RPMI8226 (cell line): ENCODE measurements around the gene MACROD2.

ENCODE experiments used
- DNase-seq: peaks from one replicate; pipeline ENCODE4 v3.0.0-alpha.2; 2015

MACROD2 gene

DNA sequence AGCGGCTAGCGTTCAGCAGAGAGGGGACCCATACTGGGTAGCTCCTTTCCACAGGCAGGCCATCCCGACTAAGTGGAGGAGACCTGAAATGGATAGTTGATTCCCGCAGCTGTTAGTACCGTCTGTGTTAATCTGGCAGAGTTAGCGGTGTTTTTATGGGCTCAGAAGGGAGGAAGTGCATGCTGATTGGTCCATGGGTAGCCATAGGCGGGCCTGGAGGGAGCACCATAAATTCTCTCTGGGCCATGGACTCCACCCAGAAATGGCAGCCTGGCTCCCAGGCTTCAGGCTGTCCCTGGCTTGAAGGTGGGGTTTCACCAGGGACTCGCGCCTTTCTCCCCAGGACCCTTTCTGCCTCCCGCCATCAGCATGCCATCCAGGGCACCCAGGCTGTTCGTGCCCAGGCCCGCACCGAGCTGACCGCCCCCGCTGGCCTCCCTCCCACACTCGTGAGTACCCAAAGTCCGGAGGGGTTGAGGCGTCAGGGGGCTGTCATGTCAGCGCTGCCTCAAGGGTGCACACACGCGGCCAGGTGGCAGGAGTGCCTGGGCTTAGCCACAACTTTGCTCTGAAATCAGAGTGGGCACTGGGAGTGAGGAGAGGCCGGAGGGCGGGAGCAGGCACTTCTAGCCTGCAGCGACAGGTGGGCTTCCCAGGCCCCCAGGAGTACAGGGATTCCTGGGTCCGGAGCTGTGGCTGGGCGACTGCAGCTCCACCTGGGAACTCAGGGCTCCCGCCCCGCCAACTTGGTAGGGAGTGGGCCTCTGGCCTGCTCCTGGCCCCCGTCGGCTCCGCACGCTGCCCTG is 1036.4 kb downstream of the MACROD2 start:
- peak; percentile 61 for DNase-seq

DNA sequence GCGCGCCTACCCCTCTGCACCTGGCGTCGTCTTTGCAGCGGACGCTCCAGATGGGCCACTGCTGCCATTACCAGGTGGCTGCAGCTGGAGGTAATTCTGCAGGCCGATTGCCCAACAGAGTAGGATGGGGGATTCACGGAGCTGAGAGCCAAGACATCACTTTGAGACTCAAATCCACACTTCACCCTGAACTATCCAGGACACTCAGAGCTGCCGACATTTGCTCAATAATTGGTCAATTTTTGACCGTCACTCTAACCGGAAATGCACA is 1037.0 kb downstream of the MACROD2 start:
- peak; percentile 57 for DNase-seq

GRCh38 chr20:15033269-15033668 is 1038.0 kb downstream of the MACROD2 start:
- no peak for DNase-seq

DNA sequence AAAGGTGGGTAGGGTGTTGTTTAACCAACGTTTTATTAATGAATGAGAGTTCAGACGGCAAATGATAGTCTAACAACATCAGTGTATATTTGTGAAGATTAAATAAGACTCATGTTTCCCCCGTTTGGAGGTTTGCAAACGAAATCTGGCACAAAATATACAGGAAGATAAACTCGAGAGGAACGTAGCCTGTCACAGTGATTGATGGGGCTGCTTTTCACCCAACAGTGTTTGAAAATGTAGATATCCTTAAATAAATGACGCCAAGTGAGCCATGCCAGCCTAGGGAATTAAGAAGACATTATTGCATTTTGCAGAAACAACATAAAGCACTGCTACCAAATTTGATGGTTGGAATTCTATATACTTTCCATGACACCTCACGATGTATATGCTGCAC is 1038.6 kb downstream of the MACROD2 start:
- DNase-seq, result no peak

DNA sequence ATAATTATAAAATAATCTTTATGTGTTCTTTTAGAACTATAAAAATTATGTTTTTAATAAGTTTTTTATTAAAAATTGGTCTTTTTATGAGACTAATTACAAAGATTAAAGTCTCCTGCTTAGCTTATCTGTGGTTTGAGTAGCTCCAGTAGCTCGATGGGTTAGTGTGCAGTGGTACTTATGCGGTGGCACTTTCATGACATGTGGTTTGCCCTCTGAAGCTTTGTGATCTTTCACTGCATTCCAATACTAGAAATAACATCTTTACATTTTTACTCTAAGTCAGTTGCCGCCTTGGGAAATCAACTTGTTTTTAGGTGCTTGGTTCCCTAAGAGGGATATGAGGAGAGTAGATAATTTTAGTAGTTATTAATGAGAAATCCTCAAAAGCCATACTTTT is 1041.6 kb downstream of the MACROD2 start:
- DNase-seq, result no peak

DNA sequence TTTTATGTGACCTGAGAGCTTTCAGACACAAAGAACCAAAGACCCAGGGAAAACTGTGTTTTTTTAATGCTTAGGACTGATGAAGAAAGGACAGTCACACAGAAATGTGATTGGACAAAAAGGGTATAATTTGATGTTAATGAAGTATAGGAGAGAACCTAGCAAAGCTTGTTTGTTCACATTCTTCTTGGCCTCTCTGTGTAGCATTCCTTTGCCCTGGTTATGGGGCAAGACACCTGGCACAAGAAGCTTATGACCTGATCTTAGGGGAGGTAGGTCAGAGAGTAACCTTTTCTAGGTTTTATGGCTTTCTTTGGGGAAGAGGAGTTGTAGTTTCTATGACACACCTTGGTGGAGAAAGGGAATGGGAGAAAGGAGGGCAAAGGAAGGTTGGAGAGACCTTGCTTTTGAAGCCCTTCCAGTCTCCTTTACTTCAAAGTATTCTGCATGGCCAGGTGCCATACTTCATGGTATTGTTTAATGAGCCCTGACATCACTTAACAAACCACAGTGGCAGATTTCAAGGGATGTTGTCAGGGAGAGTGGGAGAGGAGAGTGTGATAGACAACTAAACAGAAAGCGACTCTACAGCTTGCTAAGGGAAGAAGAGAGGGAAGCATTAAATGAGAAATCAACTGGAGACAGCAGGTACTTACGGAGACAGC is 1043.9 kb downstream of the MACROD2 start:
- no peak for DNase-seq

- DNase-seq, result no peak
Observed at GRCh38 chr20:15042723-15043122, 1047.4 kb downstream of the MACROD2 start.

DNA sequence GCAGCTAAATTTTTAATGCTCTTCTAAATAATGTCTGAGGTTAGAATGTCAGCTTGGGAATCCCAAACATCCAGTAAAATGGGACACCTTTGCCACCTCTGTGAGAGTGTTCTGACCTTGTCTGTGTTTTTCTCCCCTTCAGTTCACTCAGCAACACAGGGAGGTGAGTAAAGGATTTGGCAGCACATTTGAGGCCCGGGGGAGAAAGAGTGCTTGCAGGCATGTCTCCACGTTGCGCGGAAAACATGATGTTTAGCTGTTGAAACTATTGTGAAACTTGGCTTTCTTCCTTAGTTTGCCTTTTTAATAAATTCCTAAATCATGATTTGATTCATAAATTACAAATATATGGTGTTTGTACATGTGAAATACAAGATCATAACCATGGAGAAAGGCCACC is 1049.9 kb downstream of the MACROD2 start:
- no peak for DNase-seq

DNA sequence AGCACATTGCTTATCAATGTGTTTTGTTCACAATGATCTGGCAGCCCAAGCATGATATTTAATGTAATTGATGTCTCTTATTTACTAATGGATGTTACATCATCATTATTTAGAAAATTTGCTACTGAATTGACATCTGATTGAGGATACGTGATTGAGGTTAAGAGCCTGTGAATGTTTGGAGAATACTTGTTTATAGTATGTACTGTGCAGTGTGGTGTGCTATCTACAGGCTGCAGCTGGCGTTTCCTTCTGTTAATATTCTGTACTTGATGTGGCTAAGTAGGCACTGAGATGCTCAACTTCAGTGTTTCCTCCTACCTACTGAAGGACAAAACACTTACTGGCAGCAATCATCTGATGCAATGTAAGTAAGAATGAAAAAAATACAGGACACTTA is 1051.7 kb downstream of the MACROD2 start:
- DNase-seq, result no peak

- DNase-seq, result no peak
Observed at GRCh38 chr20:15047601-15048000, 1052.3 kb downstream of the MACROD2 start.

- DNase-seq, result no peak
Observed at GRCh38 chr20:15056246-15056645, 1060.9 kb downstream of the MACROD2 start.

DNA sequence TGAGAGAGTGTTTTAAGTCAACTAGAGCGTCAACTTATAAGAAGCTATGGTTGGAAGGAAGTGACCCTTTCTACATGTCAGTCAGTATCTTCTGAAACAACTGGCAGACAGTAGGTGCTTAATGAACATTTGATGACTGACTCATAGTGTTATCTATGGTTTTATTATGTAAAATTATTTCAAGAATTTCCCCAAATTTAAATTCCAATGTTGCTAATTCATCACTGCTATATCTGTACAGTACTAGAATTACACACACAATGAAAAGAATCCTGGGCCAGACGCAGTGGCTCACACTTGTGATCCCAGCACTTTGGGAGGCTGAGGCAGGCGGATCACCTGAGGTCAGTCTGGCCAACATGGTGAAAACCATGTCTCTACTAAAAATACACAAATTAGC is 1063.5 kb downstream of the MACROD2 start:
- DNase-seq, result no peak

GRCh38 chr20:15059438-15059837 is 1064.1 kb downstream of the MACROD2 start:
- no peak for DNase-seq

DNA sequence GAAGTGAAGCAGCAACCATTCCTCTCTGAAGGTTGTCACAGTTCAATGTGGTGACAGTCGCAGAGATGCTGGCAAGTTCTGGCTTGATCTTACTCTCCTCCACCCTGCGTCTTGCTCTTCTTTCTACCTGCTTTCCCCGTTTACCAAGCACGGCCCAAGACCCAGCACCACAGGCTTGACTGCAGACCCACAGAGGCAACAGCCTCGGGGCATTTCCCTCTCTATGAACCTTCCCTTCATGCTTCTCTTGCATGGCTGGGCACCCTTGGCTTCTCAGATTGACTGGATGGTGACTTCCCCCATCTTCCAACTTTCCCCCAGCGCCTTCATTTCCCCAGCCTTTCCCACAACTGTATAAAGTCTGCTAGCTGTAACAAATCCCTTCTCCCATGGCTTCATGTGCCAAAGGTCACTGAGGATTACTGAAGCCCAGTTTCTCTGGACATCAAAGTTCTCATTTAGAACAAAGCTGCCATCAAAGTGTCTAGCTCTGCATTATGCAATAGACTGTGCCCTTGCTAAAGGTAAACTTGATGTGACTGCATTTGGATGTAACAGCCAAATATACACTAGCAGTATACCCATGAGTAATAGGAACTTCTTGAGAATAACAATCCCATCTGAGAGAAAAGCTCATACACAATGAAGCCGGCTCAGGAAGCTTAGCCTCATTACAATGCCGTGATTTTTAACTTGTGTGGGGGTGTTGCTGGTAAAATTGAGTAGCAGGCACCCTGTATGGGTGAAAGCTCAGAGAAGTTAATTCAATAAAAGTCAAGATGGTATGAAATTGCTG is 1065.1 kb downstream of the MACROD2 start:
- DNase-seq, result no peak

DNA sequence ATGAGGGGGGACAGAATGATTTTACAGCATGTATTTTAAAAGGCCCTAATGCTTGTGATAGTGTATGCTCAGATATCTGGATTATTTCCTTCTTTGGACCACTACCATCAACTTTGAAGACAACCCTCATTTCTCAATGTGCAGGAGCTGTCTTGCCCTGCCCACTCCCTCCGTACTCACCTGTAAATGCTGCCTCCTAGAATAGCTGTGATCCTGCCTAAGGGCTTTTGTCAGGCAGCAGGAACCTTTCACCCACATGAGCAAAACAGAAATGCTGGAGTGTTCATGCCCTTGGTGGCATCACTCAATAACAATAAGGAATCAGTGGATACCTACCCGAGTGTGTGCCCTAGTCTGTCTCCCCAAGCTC is 1065.7 kb downstream of the MACROD2 start:
- no peak for DNase-seq

GRCh38 chr20:15061955-15062354 is 1066.6 kb downstream of the MACROD2 start:
- no peak for DNase-seq

DNA sequence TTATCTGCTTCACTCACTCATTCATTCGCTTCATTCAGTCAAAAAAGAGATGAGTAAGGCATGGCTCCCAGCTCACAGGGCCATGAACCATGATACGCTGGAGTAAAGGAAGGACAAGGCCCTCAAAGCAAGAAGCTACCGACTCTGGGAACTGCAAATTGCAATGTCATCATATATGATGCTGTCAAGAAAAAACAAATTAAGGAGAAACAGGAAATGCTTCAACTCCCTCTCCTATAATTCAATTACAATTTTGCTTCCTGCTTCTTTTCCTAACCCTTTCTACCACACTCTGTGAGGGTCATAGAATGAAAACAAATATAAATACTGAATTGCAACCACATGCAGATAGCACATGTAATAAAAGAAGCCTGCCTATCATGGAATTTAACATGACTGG is 1067.8 kb downstream of the MACROD2 start:
- DNase-seq, result peak; percentile 13

DNA sequence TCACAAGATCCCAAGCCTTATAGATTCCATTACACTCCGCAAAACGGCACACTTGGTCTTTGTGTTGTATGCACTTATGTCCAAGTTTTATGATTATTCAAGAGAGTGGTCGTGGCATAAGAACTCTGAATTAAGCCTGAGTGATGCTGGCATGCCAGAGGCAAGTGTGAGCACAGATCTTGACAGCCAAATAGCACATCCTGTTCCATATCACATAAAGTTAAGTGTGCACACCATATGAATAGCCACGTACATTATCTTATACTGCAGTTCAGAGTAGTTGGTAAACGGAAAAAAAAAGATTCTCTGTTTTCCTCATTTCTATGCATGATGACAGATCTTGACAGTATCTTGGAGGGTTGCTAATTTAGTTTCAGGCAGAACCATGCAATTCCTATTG is 1069.4 kb downstream of the MACROD2 start:
- DNase-seq, result no peak

DNA sequence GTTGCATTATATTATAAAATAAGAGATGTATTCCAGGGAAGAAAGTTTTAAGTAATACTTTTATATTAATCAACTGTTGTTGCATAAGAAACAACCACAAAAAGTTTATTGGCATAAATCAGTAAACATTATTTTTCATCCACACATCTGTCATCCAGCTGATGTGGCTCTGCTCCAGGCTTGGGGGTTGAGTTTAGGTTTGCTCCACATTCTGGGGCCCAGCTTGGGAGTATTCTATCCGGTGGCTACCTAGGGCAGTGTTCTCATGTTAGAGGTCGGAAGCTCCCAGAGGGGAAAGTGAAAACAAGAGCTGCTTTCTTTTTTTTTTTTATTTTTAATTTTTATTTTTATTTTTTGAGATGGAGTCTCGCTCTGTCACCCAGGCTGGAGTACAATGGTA is 1070.5 kb downstream of the MACROD2 start:
- DNase-seq, result no peak

GRCh38 chr20:15068486-15068885 is 1073.2 kb downstream of the MACROD2 start:
- no peak for DNase-seq

DNA sequence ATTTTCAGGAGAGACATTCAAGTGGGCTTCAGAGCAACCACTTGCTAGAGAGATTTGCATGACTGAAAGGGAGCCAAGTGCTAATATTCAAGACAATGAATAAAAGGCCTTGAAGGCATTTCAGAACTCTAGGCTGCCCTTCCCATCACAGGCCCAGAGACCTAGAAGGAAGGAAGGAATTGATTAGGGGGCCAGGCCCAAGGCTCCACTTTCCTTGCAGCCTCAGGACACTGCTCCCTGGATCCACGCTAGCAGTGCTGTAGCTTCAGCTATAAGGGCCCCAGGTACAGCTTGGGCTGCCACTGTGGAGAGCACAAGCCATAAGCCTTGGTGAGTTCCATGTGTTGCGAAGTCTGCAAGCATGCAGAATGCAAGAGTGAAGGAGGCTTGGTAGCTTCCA is 1074.0 kb downstream of the MACROD2 start:
- DNase-seq, result no peak

DNA sequence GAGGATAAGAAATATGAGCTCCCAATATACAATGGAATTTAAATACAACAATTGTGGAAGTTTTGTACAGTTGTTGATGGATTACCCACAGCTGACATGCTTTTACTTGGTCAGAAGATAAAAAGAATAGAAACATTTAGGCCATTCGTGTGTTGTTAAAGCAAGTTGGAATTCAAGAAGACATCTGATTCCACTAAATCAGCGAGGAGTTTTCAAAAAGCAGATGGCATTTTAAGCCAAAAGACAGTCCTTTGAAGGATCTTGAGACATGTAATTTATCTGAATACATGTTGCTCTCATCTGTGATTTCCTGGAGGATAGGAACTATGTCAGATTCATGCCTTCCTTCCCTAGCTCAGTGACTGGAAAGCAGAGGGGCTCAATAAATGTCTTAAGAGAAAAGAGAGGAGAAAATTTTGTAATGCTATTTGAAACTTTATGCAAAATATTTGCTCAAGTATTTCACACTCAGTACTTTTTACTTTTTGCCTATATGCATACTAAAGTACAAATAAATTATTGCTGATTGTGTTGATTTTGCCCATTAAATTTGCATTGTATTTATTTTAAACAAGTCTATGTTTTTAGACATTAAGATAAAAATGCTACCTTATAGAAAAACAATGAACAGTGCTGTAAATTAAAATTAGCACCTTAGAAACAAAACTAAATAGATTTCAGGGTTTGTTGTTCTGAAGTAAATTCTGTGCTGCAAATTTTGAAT is 1075.9 kb downstream of the MACROD2 start:
- DNase-seq, result no peak

GRCh38 chr20:15072316-15072715 is 1077.0 kb downstream of the MACROD2 start:
- DNase-seq, result no peak
